DMS 273 (cell line): ENCODE measurements around the gene JAK1.
A peak's percentile ranks its signal among the peaks of the same experiment; 100 is the strongest.
"Not testable (repeated sequence)": the region's sequence is repeated elsewhere in the genome, so short reads cannot be mapped to it uniquely, and the experiment has no call there.

Experiments
- DNase-seq: peaks from one replicate; lab custom pipeline; 2025; ENCODE audit not compliant: unreplicated experiment; lab: John Stamatoyannopoulos, UW

The JAK1 gene

DNA sequence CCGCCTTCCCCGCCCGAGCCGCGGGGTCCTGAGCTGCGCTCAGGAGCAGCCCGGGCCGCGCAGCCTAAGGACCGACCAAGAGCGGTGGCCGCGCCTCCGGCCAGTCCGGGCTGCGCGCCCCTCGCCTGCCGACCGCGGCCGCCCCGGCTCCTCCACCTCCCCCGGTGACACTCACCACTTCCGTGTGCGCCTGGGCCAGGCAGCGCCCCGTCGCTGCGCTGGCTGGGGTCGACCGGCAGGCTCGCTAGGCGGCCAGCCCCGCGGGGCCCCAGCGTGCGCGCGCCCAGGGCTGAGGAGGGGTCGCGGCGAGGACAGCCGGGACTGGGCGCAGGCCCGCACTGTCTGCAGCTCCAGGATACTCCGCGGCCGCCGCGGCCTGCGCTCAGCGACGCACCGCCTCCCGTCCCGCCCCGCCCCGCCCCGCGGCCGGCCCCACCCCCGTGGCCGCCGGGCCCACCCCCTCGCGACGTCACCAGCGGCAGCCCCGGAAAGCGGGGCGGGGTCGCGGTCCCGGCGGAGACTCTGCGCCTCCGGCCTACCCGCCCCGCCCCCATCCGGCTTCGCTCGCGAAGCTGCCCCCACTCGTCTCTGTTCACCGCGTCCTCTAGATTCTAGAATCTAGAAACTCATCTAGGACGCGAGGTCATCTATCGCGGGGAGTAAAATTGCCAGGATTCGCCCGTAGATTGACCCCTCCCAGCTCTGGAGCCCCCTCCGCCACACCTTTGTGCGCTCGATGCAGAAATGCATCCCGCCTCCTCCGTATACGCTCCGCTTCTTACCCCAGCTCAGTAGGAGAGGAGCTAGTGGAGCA is at the start of gene JAK1:
Gene JAK1 (minus strand): TSS at position 392 of the 814 bp plus-strand sequence. CDS start 80,285 bp downstream, outside the sequence.
- peak; percentile 93 for DNase-seq

DNA sequence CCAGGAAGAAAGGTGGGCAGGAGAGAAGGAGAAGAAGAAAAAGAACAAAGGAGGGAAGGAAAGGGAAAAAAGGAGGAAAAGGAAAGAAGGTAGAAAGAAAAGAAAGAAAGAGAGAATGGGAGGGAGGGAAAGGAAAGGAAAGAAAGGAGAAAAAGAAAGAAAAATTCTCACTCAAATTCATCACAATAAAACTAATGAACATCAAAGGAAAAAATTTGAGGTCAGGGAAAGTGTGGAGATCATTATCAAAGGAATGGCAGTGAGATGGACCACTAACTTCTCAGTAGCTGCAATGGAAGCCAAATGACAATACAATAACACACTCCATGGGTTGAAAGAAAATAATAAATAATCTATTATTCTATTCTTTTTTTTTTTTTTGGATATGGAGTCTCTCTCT is 48.0 kb upstream of the JAK1 start:
- no peak for DNase-seq

DNA sequence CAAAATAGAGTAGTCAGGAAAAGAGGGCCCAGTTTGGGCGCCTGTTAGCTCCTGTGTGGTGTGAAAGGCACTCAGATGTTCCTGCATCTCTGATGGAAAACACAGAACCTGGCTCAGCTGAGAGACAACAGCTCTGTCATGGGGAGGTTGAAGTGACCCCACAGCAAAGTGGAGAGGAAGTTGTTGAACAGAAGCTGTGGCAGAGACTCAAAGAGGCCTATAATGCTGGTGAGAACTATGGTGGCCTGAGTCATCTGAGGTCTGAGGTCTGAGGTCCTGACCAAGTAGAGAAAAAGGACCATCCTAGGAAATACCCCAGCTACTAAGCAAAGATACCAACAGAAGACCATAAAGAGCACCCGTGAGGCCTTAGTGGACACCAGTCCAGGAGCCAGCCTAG is 45.6 kb upstream of the JAK1 start:
- DNase-seq = no peak

DNA sequence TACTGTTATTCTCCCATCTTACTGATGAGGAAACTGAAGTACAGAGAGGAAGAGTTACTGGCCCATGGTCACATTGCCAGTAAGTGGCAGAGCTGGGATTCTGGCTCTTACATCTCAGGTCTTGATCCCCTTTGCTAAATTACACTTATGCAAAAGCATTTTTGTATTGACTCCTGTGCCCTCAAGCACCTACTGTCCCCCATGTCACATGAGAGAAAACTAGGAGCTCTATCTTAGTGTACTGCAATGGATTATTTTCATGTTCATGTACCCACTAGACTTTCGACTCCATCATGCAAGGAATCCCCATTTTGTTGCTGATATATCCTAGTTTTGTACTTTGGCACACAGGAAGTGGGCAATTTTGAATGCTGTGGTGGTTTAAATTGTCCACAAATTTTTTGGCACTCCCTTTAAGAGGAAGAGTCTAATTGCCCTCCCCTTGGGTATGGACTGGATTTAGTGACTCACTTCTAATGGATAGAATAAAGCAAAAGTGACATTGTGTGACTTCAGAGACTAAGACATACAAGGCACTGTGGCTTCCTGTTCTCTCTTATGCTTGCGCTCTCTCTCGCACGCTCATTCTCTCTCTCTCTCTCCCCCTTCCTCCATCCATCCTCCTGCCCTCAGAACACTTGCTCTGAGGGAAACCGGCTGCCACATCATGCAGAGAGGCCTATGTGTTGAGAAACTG is 43.5 kb upstream of the JAK1 start:
- DNase-seq = no peak

DNA sequence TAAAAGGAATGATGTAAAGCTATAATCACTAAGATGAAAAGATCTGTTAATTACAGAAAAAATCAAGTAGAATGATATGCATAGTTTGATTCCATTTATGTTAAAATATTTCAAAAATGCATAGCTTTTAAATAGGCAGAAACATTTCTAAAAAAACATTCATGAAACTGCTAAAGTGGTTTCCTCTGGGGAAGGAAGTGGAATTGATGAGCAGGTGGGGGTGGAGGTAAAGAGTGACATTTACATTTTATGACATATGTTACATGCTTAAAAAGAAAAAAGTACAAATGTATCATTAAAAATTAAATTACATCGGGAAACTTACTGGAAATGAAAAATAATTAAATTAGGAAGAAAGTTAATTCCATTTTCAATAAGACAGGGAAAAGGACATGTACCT is 42.8 kb upstream of the JAK1 start:
- DNase-seq = no peak

DNA sequence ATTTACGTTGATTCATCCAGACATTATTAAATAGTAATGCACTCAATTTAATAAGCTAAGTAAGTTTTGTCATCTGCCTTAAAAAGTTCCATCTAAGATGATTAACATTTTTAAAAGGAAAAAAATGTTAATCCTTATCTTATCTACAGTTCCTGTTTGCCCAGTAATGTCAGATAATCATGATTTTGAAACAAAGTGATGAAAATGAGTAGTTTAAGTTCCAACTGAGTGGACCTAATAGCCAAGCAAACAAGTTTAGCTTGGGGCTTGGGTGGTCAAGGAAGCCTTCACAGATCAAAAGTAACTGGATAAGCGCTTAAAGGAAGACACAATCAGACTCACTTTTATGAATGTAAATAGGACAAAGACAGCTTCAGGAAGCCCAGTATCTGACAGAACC is 40.5 kb upstream of the JAK1 start:
- DNase-seq = no peak

DNA sequence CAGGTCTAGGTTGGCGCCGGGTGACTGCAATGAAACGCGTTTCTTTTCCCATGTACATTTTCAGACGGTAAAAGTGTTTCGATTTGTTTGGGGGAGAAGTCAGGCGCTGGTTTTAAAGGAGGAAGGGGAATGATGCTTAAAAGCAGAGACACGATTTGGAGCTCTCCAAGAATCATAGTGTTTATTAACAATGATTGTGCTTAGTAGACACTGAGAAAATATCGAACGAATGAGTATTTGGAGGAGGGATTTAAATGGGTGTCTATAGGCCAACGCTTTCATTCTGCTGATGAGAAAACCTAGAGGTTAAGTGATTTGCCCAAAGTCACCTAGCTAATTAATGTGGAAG is 36.9 kb upstream of the JAK1 start:
- DNase-seq = no peak

DNA sequence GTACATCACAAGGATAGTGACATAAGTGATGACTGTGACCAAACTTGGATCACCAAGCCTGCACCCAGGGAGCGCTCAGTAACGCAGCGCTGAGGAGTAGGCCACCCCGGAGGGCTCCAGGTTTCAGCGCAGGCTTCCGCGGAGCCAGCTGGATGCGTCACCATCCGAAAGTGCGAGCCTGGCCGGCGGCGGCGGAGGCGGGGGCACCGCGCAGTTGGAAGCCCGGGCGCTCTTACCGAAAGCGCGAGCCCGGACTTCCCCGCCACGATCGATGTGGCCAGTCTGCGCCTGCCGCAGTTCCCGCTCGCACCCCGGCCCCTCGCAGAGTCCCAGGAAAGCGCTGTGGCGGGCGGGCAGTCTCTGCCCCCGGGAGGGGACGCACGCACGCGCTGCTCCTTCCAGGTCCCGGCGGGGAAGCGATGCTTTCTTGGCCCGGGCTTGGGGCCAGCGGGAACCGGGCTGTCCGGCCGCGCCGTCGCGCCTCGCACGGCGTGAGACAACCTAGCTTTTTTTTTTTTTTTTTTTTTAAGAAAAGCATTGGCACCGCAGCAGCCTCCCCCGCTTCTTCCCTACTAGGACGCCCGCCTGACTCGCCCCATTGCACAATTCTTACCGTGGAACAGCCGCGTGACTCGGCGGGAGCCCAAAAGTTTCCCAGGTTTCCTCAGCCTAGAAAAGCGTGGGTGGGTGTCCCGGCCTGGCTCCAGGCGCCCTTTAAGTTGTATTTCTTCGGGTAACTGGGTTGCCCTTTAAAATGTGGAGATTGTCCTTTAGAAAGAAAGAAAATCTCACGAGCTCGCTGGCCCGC is 36.4 kb upstream of the JAK1 start:
- DNase-seq = peak; percentile 89

DNA sequence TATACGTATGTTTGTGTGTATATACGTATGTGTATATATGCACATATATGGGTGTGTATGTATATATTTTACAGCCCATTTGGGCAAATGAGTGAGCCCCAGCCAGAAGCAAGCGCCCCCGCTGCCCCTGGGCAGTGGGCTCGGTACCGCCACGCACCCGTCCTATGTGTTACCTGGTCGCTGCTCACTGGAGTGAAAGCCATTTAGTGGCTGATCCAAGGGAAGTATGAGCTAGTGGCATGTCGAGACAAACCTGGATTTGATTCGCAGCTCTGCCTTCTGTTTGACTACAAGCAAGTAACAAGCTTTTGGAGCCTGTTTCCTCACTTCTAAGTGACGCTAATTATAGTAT is 35.8 kb upstream of the JAK1 start:
- DNase-seq = no peak

DNA sequence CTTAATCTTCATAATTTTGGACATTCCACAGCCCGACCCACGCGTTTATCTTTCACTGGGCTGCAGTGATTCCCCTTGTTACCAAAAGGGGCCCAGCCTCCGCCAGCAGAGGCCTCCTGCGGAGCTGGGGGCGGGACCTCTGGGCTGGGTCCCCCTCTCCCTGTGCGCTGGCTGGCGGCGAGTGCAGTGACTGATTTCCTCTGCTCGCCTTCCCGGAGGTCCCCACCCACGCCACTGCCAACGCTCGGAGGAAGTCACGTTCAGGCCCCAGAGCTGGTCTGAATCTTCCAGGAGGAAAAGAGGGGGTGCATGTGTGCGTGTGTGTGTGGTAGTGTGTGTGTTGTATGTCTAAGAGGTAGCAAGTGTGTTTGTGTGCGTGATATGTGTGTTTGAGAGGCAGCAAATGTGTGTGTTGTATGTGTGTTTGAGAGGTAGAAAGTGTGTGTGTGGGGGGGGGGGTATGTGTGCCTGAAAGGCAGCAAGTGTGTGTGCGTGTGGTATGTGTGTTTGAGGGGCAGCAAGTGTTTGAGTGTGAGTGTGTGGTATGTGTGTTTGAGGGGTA is 35.0 kb upstream of the JAK1 start:
- DNase-seq = no peak

DNA sequence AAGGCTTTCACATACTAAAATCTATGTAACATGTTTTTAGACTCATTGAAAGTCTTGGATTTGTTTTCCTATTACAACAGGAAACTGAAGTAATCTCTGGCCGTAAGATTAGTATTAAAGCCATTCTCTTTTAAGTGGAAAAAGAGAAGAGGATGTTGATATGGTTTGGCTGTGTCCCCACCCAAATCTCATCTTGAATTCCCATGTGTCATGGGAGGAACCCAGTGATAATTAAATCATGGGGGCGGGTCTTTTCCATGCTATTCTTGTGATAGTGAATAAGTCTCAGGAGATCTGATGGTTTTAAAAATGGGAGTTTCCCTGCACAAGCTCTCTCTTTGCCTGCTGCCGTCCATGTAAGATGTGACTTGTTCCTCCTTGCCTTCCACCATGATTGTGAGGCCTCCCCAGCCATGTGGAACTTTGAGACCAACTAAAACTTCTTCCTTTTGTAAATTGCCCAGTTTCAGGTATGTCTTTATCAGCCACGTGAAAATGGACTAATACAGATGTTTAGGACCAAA is 32.1 kb upstream of the JAK1 start:
- DNase-seq = not testable (repeated sequence)

DNA sequence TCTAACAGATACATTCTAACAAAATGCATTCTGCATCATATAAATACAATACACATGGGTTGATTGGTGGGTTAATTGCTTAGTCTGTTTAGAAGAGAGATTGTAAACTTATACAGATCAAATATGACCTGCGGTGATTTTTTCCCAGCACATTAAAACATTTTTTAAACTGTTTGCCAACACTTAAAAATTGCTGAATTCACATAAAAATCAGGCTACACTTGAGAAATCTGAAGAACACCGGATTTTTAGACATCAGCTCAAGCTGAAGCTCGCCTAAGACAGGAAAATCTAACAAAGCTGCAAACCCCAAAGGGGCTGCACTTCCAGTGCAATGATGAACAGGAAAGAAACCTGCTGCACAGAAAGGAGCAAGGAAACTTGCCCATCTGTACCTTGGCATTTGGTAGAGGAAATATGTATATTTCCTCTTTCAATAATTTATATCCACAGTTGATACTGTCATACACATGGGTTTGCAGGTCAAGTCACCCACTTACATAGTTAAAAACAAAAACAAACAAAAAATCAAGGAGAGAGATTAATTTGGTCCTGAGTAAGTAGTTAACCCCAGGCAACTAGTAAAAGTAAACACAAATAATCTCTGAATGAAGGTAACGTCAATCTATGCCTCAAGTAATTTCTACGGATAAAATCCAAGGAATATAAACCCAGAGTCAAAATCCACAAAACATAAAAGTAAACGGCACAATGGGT is 30.4 kb upstream of the JAK1 start:
- no peak for DNase-seq

DNA sequence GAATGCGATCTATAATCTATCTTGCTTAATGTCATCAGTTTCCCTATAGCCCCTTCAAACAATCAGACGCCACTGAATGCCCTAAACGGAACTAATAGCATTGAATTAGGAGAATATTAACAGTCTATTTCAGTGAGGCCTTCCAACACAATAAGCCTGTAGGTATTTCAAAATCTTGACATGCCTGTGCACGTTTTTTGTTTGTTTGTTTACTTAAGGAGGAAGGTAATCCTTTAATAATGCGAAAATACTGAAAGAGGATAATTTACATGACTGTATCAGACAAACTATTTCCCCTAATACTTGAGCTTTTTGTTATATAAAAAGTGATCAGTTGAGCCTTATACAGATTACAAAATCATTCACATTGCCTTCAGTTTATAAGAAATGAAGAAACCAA is 29.0 kb upstream of the JAK1 start:
- DNase-seq = no peak

DNA sequence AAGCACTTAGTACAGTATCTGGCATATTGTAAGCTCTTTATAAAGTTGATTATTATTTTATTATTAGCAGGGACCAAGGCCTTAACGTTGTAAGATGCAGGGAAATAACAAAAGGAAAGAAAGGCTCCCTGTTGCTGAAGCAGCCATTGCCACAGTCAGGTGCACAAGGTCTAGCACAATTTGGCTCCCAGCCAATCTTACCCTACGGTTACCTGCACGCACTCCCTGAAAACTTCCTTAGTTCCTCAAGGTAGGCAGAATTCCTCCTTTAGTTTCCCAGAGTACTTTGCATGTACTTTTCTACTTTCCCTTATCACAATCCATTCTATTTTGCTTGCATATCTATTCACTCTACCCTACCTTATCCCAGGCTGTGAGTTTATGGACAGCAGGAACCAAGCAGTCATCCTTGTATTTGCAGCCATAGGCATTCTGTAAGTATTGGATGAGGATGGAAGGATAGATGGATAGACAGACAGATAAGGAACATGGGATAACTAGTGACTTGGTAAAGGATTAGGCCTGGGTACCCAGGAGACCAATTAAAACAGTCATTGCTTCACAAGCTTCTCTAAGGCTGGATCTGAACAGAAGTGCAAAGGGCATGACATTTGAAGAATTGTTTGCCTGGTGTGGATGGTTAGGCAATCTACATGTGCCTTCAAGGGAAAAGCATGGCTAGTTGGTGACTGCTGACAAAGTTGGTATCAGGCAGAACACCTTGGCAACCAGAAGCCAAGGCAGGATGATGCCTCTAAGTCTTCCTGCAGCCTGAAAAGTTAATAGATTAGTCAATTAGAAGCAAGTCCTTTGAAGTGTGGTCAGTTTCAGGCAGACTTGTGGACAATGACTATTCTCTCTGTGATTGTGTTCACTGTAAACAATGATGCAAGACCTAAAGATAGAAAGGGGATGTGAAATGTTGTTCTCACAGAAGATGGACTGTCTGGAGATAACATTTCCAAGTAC is 20.8 kb upstream of the JAK1 start:
- no peak for DNase-seq

DNA sequence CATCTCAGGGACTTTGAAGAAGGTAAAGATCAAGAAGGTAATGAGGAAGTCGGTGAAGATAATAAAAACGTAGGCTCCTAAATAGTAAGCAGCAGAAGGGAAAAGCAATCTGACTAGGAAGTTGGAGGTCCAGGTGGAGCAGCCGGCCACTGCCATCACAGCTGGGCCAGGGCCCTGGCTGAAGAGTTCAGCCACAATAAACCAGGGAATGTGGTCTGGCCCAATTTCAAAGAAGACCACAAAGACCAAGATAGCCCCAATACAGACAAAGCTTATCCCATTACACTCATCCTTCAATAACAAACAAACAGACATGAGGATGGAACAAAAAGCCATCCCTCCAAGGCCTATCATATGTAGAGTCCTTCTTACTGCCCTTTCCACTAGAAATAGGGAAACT is 18.4 kb upstream of the JAK1 start:
- no peak for DNase-seq

DNA sequence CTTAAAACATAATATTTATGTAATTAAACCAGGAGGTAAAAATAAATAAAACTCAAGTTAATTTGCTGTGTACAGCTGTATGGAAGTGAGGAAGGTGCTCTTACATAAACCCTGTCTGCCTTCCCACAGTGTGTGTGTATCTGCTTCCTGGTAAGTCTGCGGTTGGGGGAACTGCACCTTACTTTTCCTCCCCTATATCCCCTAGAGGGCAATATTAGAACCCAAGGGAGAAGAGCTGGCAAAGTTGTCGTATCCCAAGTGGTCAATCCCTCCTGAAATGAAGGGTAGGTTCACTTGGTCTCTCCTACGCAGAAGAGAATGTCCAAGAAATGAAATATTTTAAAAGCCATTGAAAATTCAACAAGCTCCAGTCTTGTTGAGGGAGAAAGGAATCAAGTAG is 17.8 kb upstream of the JAK1 start:
- no peak for DNase-seq

DNA sequence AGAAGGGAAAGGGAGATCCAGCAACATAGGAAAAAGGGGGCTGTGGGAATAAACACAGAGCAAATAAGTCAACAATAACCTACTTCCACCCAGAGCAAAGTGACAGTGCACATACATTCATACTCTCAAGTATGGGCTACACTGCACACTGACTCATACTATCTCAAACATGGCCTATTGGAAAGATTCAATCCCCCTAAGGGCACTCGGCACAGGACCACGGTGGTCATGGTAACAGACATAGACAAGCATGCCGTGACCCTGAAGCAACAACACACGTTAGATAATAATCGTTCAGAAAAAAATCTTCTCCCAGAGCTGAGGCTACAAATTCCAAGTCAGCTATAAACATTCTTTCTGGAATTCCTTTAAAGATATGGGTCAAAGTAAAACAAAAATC is 16.8 kb upstream of the JAK1 start:
- DNase-seq = no peak

DNA sequence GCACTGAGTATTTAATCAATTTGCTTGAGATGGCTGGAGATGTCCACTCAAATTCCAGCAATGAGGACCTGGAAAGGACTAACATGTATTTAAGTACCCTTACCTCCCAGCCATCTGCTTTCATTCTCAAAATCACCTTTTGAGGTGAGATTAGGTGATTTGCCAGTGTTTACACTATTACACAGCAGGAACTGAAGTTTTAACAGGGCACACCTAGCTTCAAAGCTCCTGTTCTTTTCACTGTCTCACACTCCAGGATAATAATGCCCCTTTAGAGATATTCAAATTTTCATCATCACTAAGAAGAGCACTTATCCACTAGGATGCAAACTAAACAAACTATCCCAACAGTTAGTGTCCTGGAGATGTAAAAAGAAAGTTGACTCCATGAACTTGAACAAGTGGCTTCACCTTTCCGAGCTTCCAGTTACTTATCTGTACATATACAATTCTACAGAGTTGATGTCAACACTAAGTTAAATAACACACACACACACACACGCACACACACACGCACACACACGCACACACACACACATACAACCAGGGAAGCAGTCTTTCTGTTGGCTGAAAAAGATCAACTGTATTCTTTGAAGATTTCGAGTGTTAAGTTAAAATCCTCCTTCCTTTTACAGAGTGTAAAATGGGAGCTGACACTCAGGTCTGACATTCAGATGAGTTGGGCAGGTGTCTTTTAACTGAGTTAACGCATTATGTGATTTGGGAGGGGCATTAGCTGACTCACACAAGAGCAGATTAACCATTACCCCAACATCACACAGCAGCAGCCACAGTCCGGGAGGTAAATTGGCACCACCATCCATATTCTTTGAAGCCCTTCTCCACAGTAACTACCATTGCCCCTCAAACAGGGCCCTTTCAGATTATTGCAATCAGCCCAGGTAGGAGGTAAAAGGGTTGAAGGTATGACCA is 15.5 kb upstream of the JAK1 start:
- DNase-seq = no peak
